ENCODE data around the gene L3MBTL4.

L3MBTL4 gene

DNA sequence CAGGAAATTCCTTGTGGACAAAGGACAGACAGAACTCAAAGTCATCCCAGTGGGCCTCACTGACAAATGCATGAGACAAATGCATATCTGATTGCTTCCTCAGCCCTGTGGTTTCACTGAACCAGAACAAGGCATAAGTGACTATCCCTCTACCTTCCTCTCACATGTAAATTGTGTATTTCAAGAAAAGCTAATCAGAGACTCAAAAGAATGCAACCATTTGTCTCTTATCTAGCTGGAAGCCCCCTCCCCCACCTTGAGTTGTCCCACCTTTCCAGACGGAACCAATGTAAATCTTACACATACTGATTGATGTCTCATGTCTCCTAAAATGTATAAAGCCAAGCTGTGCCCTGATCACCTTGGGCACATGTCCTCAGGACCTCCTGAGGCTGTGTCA is 417.4 kb downstream of the L3MBTL4 start:
- no peak for TF ChIP-seq CTCF (IDR thresholded peaks at IDR 0.05; ENCODE audit: borderline replicate concordance, insufficient read depth, low read depth, low read length)
- H3K4me3 ChIP-seq (ENCODE audit: low read depth, low read length) = no peak overlapping the region

GRCh38 chr18:5995626-5996025 is 419.1 kb downstream of the L3MBTL4 start:
- no peak overlapping the region for H3K4me3 ChIP-seq (ENCODE audit: low read depth, low read length)
- no peak for TF ChIP-seq CTCF (IDR thresholded peaks at IDR 0.05; ENCODE audit: borderline replicate concordance, insufficient read depth, low read depth, low read length)

DNA sequence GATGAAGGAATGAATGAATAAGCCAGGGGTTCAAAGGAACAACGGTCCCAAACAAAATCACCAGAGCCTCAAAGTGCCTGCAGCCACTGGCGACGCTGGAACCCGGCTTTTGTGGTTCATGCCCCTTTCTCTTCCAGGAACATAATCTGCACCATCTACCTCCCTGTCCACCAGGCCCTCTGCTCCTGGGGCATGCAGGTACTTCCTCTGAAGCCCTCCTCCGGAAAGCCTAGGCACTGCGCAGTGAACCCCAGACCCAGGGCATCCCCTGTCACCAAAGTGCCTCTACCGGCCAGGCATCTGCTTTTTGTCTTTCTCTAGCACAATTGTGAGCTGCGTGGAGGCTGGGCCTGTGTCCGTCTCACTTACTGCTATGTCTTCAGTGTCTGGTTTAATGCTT is 420.8 kb downstream of the L3MBTL4 start:
- TF ChIP-seq CTCF (IDR thresholded peaks at IDR 0.05; ENCODE audit: borderline replicate concordance, insufficient read depth, low read depth, low read length) = no peak
- H3K4me3 ChIP-seq (ENCODE audit: low read depth, low read length) = no peak overlapping the region

DNA sequence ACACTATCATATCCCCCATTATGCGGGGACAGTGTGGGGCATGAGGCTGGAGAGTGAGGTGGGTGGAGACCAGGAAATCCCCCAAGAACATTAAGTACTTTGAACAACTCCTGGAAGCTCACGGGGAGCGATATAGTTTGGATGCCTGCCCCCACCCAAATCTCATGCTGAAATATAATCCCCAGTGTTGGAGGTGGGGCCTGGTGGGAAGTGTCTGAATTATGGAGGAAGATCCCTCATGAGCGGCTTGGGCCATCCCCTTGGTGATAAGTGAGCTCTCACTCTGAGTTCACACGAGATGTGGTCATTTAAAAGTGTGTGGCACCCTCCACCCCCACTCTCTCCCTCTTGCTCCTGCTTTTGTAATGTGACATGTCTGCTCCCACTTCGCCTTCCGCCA is 422.3 kb downstream of the L3MBTL4 start:
- TF ChIP-seq CTCF (IDR thresholded peaks at IDR 0.05; ENCODE audit: borderline replicate concordance, insufficient read depth, low read depth, low read length) = no peak
- H3K4me3 ChIP-seq (ENCODE audit: low read depth, low read length) = no peak overlapping the region

DNA sequence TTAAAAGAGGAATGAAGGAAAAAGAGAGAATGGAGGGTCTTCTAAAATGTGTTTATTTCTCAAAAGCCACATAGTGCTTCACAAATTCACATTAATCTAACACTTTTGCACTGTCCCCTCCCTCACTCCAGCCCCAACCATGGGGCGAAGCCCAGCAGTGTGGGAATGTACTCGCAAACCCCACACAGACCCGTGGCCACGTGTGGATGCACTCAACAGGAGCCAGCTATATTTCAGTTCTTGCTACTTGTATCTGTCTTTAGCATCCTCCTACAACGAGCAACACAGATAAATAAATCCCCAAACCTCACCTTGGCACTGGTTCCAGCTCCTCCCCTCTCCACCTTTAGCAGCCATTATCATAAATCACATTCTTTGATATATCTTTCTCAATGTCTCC is 427.5 kb downstream of the L3MBTL4 start:
- no peak for TF ChIP-seq CTCF (IDR thresholded peaks at IDR 0.05; ENCODE audit: borderline replicate concordance, insufficient read depth, low read depth, low read length)
- no peak overlapping the region for H3K4me3 ChIP-seq (ENCODE audit: low read depth, low read length)

DNA sequence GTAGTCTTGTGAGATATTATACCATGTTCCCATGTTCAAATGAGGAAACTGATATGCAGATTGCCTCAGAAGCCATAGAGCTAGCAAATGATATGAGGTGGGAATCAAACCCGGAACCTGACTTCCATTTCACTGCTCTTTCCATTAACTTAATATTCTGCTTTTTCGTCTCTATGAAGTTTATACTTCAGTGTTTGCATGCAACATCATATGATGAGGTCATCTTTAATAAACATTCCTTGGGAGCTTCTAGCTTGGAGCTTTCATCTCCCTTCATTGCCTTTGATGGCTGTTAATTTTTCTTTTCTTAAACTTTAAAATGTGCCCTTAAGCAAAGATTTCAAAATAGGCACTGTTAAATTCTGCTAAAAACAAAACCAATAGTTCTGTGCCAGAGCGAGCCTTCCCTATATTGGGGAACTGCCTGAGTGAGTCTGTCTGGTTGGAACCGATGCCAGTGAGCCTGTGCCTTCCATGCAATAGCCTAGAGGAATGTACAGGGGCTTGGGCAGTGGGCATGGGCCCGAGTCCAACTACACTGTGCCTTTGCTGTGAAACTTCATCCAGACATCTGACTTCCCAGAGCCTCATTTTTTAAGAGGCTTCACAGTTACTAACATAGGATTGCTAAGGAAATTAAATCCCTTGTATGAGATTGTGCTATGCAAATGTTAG is 428.3 kb downstream of the L3MBTL4 start:
- no peak for TF ChIP-seq CTCF (IDR thresholded peaks at IDR 0.05; ENCODE audit: borderline replicate concordance, insufficient read depth, low read depth, low read length)
- no peak overlapping the region for H3K4me3 ChIP-seq (ENCODE audit: low read depth, low read length)

- TF ChIP-seq CTCF (IDR thresholded peaks at IDR 0.05; ENCODE audit: borderline replicate concordance, insufficient read depth, low read depth, low read length) = no peak
- no peak overlapping the region for H3K4me3 ChIP-seq (ENCODE audit: low read depth, low read length)
Measured at GRCh38 chr18:5984245-5984644, 430.5 kb downstream of the L3MBTL4 start.
